GM20431 (cell line): ENCODE measurements around the gene QKI.
"Not testable (repeated sequence)": the region's sequence is repeated elsewhere in the genome, so short reads cannot be mapped to it uniquely, and the experiment has no call there.

ENCODE experiments used
- in situ Hi-C: fragments of 300-500 bp; cut with MseI, MboI; formaldehyde crosslinking; loops from one replicate; pipeline ENCODE4 v1.15.0; 2020; ENCODE audit warnings: low sequenced_read_pairs; ENCODE audit not compliant: unreplicated experiment

Gene QKI

DNA sequence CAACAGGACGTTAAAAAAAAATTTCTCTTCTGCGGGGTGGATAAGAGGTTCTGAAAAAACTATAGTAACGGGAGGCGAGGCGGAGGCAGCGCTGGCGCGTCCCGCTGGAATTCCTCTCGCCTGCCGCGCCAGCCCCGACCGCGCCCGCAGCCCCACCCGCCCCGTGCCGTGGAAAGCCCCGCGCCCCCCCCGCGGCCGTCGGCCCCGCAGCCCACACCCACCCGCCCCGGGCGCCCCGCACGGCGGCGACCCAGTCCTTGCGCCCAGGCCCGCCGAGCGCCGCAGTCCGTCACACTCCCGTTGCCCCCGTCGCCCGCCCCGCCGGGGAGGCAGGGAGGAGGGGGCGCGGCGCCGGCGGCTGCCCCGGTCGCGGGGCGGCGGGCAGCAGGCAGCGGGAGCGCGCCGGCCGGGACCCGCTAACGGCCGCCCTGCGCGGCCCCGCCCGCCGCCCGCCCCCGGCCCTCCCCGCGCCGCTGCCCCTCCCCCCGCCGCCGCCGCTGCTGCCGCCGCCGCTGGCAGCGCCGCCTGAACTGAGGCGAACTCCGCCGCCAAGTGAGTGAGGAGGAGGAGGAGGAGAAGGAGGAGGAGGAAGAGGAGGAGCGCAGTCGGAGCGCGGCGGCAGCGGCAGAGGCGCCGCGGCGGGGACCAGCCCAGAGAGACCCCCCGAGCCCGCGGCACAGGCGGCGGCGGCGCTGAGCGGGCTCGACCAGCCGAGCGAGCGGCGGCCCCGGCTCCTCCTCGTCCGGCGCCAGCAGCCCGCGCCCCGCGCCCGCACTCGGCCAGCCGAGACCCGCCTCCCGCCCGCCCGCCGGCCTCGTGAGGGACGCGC lies at the start of gene QKI:
Gene QKI, plus strand, starts transcription at position 602 of the 829 bp plus-strand sequence. CDS start 476 bp downstream, outside the sequence.
- in situ Hi-C loops = loop anchor here (25.0 kb wide), 1 partner anchor 548 kb away; no protein-coding TSS in a partner anchor

- in situ Hi-C loops = no loop called here
These were observed 48.2 kb upstream of the QKI start for GRCh38 chr6:163366288-163366687.

GRCh38 chr6:163367497-163368183 lies 46.9 kb upstream of the QKI start:
- in situ Hi-C loops = no loop called here

DNA sequence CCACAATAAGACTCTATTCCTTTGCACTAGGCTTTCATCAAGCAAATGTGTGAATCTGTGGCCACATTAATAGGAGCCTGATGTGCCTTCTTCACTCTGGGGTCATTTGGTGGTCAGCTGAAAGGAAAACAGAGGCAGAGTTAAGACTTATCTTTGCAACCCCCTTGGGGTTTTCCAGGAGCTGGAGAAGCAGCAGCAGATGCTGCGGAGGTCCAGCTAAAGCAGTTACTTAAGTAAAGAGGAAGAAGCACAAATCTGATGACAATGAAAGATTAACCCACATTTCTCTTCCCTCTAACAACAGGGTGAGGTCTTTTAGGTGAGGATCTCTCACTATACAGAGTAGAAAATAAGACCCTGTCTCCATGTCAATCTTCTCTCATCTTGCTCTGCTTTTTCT lies 45.4 kb upstream of the QKI start:
- in situ Hi-C loops = no loop called here

GRCh38 chr6:163369628-163370365 lies 44.7 kb upstream of the QKI start:
- in situ Hi-C loops = no loop called here

DNA sequence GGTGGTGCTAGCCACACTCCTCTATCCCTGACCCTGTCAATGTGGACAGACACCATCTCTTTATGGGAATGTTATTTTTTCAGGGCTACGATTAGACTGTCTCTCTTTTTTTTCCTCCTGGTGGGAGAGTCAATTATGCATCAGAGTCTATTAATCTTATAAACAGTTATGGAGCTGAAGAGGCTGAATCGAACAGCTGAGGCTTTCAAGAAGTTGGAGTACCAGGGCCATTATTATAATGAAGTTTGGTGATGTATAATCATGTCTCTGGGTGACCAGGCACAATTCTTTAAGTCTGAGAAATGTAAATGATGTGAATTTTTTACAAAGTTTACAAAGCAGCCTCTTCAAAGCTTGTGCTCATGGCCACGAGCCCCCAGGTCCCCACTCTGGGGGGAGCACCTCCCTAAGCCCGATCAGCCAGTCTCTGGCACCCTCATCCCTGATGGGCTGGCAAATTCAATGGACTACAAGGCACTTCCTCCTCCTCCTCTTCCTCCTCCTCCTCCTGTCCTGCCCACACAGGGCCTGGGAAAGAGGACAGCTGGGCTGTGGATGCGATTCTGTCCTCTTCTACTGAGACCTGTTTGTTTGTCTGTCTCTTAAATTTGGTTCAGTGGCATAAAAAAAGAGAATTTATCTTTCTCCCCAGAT lies 43.9 kb upstream of the QKI start:
- in situ Hi-C loops = no loop called here

DNA sequence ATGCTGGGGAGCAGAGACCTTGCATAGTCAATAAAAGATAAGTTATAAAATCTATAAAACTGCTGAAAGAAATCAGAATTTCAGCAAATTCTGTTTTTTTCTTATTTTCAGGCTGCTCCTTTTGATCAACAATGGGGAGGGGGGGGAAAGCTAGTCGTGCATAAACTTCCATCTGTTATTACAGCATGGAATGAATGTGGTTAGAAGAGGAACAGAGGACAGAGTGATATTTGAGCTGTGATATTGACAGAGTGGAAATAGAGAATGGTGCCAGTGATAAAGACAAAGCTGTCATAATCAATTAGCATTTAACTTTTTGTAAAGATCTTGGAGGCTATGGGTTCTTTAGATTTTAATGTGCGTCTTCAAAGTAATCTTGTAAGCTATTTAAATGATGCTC lies 43.4 kb upstream of the QKI start:
- in situ Hi-C loops = no loop called here

GRCh38 chr6:163373240-163373639 lies 41.3 kb upstream of the QKI start:
- in situ Hi-C loops = no loop called here

DNA sequence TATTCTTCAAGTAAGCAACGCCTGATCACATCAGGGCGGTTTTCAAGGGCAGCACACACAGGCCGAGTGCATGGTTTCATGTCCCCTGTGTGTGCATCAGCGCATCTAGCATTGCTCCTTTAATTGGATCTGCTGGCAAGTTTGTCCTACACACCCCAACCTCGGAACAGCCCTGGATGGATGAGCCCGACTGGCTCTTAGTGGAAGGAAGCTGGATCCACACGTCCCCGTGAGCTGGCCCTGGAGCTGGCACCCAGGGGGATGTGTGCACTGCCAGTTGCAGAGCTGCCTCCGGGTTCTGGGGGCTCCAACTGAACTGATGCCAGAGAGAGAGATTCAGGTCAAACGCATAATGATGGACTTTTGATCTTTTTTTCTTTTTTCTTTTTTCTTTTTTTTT lies 39.2 kb upstream of the QKI start:
- in situ Hi-C loops = no loop called here

- in situ Hi-C loops = no loop called here
These were observed 38.3 kb upstream of the QKI start for GRCh38 chr6:163376187-163376586.

GRCh38 chr6:163377561-163377960 lies 37.0 kb upstream of the QKI start:
- in situ Hi-C loops = no loop called here

GRCh38 chr6:163380216-163380615 lies 34.3 kb upstream of the QKI start:
- in situ Hi-C loops = no loop called here

DNA sequence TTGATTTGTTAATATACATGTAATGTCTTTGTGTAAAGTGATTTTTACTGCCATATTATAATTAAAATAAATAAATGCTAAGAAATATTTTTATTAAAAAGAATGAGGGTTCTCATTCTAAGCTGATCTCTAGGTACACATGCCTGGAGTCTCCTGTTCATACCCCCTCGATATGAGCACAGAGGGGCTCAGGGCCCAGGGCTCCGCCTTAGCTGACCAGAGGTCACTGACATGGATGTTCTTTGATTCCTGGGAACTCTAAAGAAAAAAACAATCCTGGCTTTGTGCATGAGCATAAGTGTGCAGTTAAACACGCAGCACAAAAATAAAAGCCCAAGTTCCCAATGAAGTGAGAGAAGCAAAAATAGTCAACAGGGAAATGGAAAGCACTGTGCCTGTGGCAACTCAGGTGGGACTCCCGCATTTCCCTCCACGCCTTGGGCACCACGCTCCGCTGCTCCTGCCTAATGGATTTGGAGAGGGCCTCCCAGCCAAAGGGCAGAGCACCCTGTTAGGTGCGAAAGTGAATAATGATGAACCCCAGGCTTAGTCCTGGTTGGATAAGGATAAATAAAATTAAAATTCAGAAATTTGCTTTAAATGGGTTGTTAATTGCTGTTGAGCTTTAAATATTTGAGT lies 33.3 kb upstream of the QKI start:
- in situ Hi-C loops = no loop called here

DNA sequence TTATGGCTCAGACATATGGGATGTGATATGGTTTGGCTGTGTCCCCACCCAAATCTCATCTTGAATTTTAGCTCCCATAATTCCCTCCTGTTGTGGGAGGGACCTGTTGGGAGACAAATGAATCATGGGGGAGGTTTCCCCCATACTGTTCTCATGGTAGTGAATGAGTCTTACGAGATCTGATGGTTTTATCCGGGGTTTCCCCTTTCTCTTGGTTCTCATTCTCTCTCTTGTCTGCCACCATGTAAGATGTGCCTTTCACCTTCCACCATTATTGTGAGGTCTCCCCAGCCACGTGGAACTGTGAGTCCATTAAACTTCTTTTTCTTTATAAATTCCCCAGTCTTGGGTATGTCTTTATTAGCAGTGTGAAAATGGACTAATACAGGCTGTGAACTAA lies 31.1 kb upstream of the QKI start:
- in situ Hi-C loops = not testable (repeated sequence)

DNA sequence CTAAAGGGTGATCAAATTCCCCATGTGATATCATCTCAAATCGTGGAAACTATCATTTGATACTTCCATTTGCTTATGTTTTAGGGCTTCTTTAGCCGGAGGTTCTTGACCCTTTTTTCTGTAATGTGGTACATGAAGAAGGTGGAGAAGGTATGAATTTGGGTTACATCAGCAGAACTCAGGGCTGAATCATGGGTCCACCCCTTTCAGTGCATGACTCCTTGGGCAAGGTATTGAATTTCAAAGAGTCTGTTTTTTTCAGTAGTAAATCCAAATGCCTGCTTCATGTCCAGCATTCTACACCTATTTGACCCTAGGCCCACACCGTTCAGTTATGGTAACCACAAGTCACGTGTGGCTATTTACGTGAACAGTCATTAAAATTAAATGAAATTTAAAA lies 30.6 kb upstream of the QKI start:
- in situ Hi-C loops = no loop called here

- in situ Hi-C loops = no loop called here
These were observed 30.0 kb upstream of the QKI start for GRCh38 chr6:163384510-163384909.

DNA sequence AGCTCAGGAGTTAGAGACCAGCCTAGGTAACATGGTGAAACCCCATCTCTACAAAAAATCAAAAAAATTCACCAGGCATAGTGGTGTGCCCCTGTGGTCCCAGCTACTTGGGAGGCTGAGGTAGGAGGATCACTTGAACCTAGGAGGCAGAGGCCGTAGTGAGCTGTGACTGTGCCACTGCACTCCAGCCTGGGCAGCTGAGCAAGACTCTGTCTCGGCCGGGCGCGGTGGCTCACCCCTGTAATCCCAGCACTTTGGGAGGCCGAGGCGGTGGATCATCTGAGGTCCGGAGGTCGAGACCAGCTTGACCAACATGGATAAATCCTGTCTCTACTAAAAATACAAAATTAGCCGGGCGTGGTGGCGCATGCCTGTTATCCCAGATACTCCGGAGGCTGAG lies 29.0 kb upstream of the QKI start:
- in situ Hi-C loops = not testable (repeated sequence)

- in situ Hi-C loops = no loop called here
These were observed 28.1 kb upstream of the QKI start for GRCh38 chr6:163386329-163386908.

DNA sequence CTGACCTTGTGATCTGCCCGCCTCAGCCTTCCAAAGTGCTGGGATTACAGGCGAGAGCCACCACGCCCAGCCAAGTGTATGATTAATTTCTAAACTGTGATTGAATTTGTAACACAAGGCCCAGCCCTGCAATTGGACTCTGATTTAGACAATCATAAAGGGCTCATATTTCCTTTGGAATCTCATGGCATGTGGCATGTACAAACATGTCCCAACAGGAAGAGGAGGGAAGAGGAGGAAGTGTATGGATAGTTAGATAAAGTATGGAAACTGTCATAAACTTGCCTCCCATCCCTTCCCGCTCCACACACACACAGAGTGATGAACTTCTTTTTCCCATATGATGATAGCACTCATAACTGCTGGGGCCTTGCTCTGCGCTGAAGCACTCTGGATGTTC lies 27.2 kb upstream of the QKI start:
- in situ Hi-C loops = no loop called here

DNA sequence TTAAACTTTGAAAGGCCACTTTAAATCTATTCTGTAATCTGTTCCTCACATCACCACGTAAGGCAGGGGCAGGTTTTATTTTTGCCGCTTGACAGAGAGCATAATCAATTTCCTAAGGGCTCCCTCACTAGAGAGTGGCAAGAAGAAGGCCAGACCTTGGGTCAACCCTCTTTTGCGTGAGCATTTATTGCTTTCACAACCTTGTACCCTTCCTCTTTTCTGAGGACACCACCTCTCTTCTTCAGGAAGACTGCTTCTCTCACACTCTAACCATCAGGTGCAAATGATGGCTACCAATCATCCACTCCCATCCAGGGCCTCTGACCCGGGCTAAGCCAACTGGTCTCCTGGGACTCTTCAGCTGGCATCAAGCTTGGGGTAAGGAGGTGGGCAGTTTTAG lies 25.2 kb upstream of the QKI start:
- in situ Hi-C loops = no loop called here
